ENCODE data around the gene SEM1. TPM values are rescaled to one million over a fixed set of nuclear protein-coding genes. Genes with fewer than 3 reads are reported as not detected.

The SEM1 gene
- total RNA-seq, 6 experiments from 2014 or later = 35.0 to 87.7 (median 45.9) TPM

- TF ChIP-seq, protein P1, sequence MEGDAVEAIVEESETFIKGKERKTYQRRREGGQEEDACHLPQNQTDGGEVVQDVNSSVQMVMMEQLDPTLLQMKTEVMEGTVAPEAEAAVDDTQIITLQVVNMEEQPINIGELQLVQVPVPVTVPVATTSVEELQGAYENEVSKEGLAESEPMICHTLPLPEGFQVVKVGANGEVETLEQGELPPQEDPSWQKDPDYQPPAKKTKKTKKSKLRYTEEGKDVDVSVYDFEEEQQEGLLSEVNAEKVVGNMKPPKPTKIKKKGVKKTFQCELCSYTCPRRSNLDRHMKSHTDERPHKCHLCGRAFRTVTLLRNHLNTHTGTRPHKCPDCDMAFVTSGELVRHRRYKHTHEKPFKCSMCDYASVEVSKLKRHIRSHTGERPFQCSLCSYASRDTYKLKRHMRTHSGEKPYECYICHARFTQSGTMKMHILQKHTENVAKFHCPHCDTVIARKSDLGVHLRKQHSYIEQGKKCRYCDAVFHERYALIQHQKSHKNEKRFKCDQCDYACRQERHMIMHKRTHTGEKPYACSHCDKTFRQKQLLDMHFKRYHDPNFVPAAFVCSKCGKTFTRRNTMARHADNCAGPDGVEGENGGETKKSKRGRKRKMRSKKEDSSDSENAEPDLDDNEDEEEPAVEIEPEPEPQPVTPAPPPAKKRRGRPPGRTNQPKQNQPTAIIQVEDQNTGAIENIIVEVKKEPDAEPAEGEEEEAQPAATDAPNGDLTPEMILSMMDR (IDR thresholded peaks at IDR 0.05) = no peak
- no peaks in the 10 kb centered on the region for H3K9me3 Mint-ChIP-seq
- no peak overlapping the region for H3K27ac Mint-ChIP-seq
- no peaks in the 10 kb centered on the region; the same call in 1 of the 2 replicates for H3K27me3 Mint-ChIP-seq (ENCODE audit: insufficient read depth)
- no peak overlapping the region for H3K4me3 Mint-ChIP-seq
- no peak for DNase-seq
- H3K36me3 Mint-ChIP-seq (ENCODE audit: low read depth) = peaks cover 16% of the 10 kb centered on the region
- 0 out of 2 replicates have a peak, but pooled peaks cover 6% of the 10 kb centered on the region for H3K4me1 Mint-ChIP-seq (ENCODE audit: low read depth)
Observed at GRCh38 chr7:96691702-96692101, 17.9 kb downstream of the SEM1 start.

- no peak overlapping the region for H3K27ac Mint-ChIP-seq
- no peak for DNase-seq
- TF ChIP-seq, protein P1 (IDR thresholded peaks at IDR 0.05) = no peak
- H3K27me3 Mint-ChIP-seq (ENCODE audit: insufficient read depth) = no peaks in the 10 kb centered on the region; the same call in 1 of the 2 replicates
- H3K9me3 Mint-ChIP-seq = no peaks in the 10 kb centered on the region
- H3K4me1 Mint-ChIP-seq (ENCODE audit: low read depth) = no peaks in the 10 kb centered on the region
- H3K4me3 Mint-ChIP-seq = no peak overlapping the region
- peaks cover 32% of the 10 kb centered on the region for H3K36me3 Mint-ChIP-seq (ENCODE audit: low read depth)
Observed at GRCh38 chr7:96689414-96689813, 20.2 kb downstream of the SEM1 start.

- no peaks in the 10 kb centered on the region; the same call in 1 of the 2 replicates for H3K27me3 Mint-ChIP-seq (ENCODE audit: insufficient read depth)
- peaks cover 52% of the 10 kb centered on the region for H3K36me3 Mint-ChIP-seq (ENCODE audit: low read depth)
- no peak overlapping the region for H3K4me3 Mint-ChIP-seq
- H3K9me3 Mint-ChIP-seq = no peaks in the 10 kb centered on the region; the same call in 1 of the 2 replicates
- H3K4me1 Mint-ChIP-seq (ENCODE audit: low read depth) = no peaks in the 10 kb centered on the region
- no peak for DNase-seq
- TF ChIP-seq, protein P1 (IDR thresholded peaks at IDR 0.05) = no peak
- H3K27ac Mint-ChIP-seq = no peak overlapping the region
Observed at GRCh38 chr7:96686305-96686704, 23.3 kb downstream of the SEM1 start.

- H3K4me3 Mint-ChIP-seq = no peak overlapping the region
- peaks cover 58% of the 10 kb centered on the region for H3K36me3 Mint-ChIP-seq (ENCODE audit: low read depth)
- DNase-seq = no peak
- H3K27me3 Mint-ChIP-seq (ENCODE audit: insufficient read depth) = no peaks in the 10 kb centered on the region; the same call in 1 of the 2 replicates
- H3K9me3 Mint-ChIP-seq = no peaks in the 10 kb centered on the region; the same call in 1 of the 2 replicates
- no peaks in the 10 kb centered on the region for H3K4me1 Mint-ChIP-seq (ENCODE audit: low read depth)
- no peak overlapping the region for H3K27ac Mint-ChIP-seq
- TF ChIP-seq, protein P1 (IDR thresholded peaks at IDR 0.05) = no peak
Observed at GRCh38 chr7:96685755-96686154, 23.9 kb downstream of the SEM1 start.

- no peaks in the 10 kb centered on the region; the same call in 1 of the 2 replicates for H3K27me3 Mint-ChIP-seq (ENCODE audit: insufficient read depth)
- no peaks in the 10 kb centered on the region; the same call in 1 of the 2 replicates for H3K9me3 Mint-ChIP-seq
- peaks cover 61% of the 10 kb centered on the region for H3K36me3 Mint-ChIP-seq (ENCODE audit: low read depth)
- TF ChIP-seq, protein P1 (IDR thresholded peaks at IDR 0.05) = no peak
- DNase-seq = no peak
- H3K4me1 Mint-ChIP-seq (ENCODE audit: low read depth) = no peaks in the 10 kb centered on the region
- H3K4me3 Mint-ChIP-seq = no peak overlapping the region
- H3K27ac Mint-ChIP-seq = no peak overlapping the region
Observed at GRCh38 chr7:96685353-96685752, 24.3 kb downstream of the SEM1 start.

Data from HFFc6 (cell line).